ENCODE measurements around the gene VAV1.

GRCh38 chr19:6842871-6843607 lies 70.5 kb downstream of the VAV1 start:
- TF ChIP-seq, protein P1, sequence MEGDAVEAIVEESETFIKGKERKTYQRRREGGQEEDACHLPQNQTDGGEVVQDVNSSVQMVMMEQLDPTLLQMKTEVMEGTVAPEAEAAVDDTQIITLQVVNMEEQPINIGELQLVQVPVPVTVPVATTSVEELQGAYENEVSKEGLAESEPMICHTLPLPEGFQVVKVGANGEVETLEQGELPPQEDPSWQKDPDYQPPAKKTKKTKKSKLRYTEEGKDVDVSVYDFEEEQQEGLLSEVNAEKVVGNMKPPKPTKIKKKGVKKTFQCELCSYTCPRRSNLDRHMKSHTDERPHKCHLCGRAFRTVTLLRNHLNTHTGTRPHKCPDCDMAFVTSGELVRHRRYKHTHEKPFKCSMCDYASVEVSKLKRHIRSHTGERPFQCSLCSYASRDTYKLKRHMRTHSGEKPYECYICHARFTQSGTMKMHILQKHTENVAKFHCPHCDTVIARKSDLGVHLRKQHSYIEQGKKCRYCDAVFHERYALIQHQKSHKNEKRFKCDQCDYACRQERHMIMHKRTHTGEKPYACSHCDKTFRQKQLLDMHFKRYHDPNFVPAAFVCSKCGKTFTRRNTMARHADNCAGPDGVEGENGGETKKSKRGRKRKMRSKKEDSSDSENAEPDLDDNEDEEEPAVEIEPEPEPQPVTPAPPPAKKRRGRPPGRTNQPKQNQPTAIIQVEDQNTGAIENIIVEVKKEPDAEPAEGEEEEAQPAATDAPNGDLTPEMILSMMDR (IDR thresholded peaks at IDR 0.05): no peak
- no peak for TF ChIP-seq POLR2A (IDR thresholded peaks at IDR 0.05)

Data from thyroid gland (tissue), 4 donors.